ENCODE results near the gene DVL1. TPM values are rescaled to one million over a fixed set of nuclear protein-coding genes. Genes with fewer than 3 reads are reported as not detected.

DVL1 gene
- total RNA-seq, 3 donors from 2014 or later (not counting 1 experiment from before 2014, with no cell fraction given), result 33.8 to 41.9 (median 35.6) TPM

- no peak for DNase-seq
- Histone ChIP-seq H3K36me3 (ENCODE audit: control insufficient read depth, insufficient read depth, low read length) (peaks cover under 1% of the 10 kb centered on the region), H3K27me3 (ENCODE audit: control insufficient read depth, insufficient read depth, low read length) (no peaks in the 10 kb centered on the region), H3K9me3 (ENCODE audit: control insufficient read depth, insufficient read depth, low read length) (no peaks in the 10 kb centered on the region), H3K4me1 (ENCODE audit: control insufficient read depth, insufficient read depth, low read length) (no peaks in the 10 kb centered on the region), H3K27ac (ENCODE audit: low read length) (no peak overlapping the region), H3K4me3 (ENCODE audit: low read length) (no peak overlapping the region)
- ATAC-seq, result no peak
- intact Hi-C loops (cut with micrococcal nuclease), result no loop called here
- Mint-ChIP-seq H3K4me1 (no peaks in the 10 kb centered on the region), H3K36me3 (no peaks in the 10 kb centered on the region), H3K27ac (no peak overlapping the region), H3K4me3 (no peak overlapping the region), H3K9me3 (no peaks in the 10 kb centered on the region), H3K27me3 (ENCODE audit: low read depth in 2 of 2) (no peaks in the 10 kb centered on the region)
- no peak for TF ChIP-seq CTCF (IDR thresholded peaks at IDR 0.05)
- 92% methylated on average over 48 of the region's 48 CpGs for WGBS (ENCODE audit: insufficient coverage)
These were observed 16.3 kb downstream of the DVL1 start for GRCh38 chr1:1332774-1333480.

- no peaks in the 10 kb centered on the region for H3K27me3 ChIP-seq (ENCODE audit: control insufficient read depth, insufficient read depth, low read length)
- H3K36me3 Mint-ChIP-seq, result no peaks in the 10 kb centered on the region
- intact Hi-C loops (cut with micrococcal nuclease), result no loop called here
- no peak overlapping the region for H3K4me3 ChIP-seq (ENCODE audit: low read length)
- no peak overlapping the region for H3K4me3 Mint-ChIP-seq
- DNase-seq (no peak), ATAC-seq (no peak)
- H3K4me1 ChIP-seq (ENCODE audit: control insufficient read depth, insufficient read depth, low read length), result no peaks in the 10 kb centered on the region
- 90% methylated on average over 57 of the region's 57 CpGs for WGBS (ENCODE audit: insufficient coverage)
- no peak for TF ChIP-seq CTCF (IDR thresholded peaks at IDR 0.05)
- no peaks in the 10 kb centered on the region for H3K27me3 Mint-ChIP-seq (ENCODE audit: low read depth in 2 of 2)
- H3K27ac Mint-ChIP-seq, result no peak overlapping the region
- peaks cover 3% of the 10 kb centered on the region for H3K36me3 ChIP-seq (ENCODE audit: control insufficient read depth, insufficient read depth, low read length)
- H3K9me3 ChIP-seq (ENCODE audit: control insufficient read depth, insufficient read depth, low read length), result no peaks in the 10 kb centered on the region
- no peaks in the 10 kb centered on the region for H3K9me3 Mint-ChIP-seq
- H3K27ac ChIP-seq (ENCODE audit: low read length), result no peak overlapping the region
- H3K4me1 Mint-ChIP-seq, result no peaks in the 10 kb centered on the region
These were observed 17.0 kb downstream of the DVL1 start for GRCh38 chr1:1332031-1332755.

- DNase-seq, result no peak
- H3K27me3 ChIP-seq (ENCODE audit: control insufficient read depth, insufficient read depth, low read length), result no peaks in the 10 kb centered on the region
- no peaks in the 10 kb centered on the region for H3K9me3 Mint-ChIP-seq
- intact Hi-C loops (cut with micrococcal nuclease), result no loop called here
- H3K36me3 ChIP-seq (ENCODE audit: control insufficient read depth, insufficient read depth, low read length), result peaks cover 3% of the 10 kb centered on the region
- no peak for TF ChIP-seq CTCF (IDR thresholded peaks at IDR 0.05)
- no peak within 1 kb of the TSS for H3K4me3 ChIP-seq (ENCODE audit: low read length)
- no peaks in the 10 kb centered on the region for H3K27me3 Mint-ChIP-seq (ENCODE audit: low read depth in 2 of 2)
- H3K4me1 ChIP-seq (ENCODE audit: control insufficient read depth, insufficient read depth, low read length), result peaks cover 2% of the 10 kb centered on the region
- peaks cover 0 to 1% of the 10 kb centered on the region in 2 donors for H3K4me1 Mint-ChIP-seq
- H3K4me3 Mint-ChIP-seq, result no peak within 1 kb of the TSS
- no peak within 1 kb of the TSS for H3K27ac ChIP-seq (ENCODE audit: low read length)
- no peaks in the 10 kb centered on the region for H3K36me3 Mint-ChIP-seq
- 86% methylated on average over 41 of the region's 41 CpGs for WGBS (ENCODE audit: insufficient coverage)
- no peaks in the 10 kb centered on the region for H3K9me3 ChIP-seq (ENCODE audit: control insufficient read depth, insufficient read depth, low read length)
- ATAC-seq, result no peak
- no peak within 1 kb of the TSS for H3K27ac Mint-ChIP-seq
These were observed 17.9 kb downstream of the DVL1 start, which contains the start of gene TAS1R3 for GRCh38 chr1:1331068-1331965. Gene TAS1R3 (plus strand): TSS chr1:1331280. CDS start chr1:1331346, 66 bp downstream.

Measured in natural killer cell (primary cell).